GM18508 (cell line): ENCODE results near the gene ZIM2.
"Not testable (repeated sequence)": the region's sequence is repeated elsewhere in the genome, so short reads cannot be mapped to it uniquely, and the experiment has no call there.

Experiments used
- ATAC-seq: cut with Tn5 transposase; IDR thresholded peaks from one replicate; pipeline ENCODE4 v1.9.1; 2021; ENCODE audit warnings: moderate number of reproducible peaks; ENCODE audit not compliant: insufficient read depth, unreplicated experiment

ZIM2 gene

DNA sequence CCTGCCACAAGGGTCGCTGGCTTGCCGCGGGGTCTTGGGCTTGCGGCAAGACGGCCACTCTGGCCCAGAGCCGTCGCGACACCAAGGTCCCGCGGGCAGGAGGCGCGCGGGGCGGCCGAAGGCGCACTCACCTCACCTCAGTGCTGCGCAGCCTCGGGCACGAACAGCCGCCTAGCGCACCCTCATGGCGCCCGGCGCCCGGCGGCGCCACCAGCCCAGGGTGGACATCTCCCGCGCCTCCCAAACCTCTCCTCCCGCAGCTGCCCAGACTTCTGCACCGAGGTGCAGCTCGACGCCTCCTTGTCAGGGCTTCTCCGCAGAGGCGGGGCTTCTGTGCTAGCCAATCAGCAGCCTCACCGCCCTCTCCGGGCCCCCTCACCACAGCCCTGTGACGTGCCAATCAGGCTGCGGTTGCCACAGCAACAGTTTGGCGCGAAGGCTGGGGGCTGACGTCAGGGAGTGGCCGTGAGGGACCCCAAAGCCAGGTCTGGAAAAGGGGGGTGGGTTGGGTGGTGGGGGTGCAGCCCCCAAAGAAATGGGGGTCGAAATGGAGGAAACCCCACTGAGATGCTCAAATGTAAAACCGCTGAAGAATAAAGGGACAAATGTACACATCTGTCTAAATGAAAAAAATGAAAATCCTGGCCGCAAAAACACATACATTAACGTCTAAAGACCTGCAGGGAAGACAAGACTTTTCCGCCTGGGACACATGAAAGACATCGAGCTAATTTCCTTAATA, at the start of gene ZIM2, which contains the start of gene PEG3:
ZIM2 (minus strand) TSS at position 276 of the 742 bp plus-strand sequence. CDS start 16,449 bp downstream, outside the sequence.
PEG3 (minus strand) TSS at position 276 of the 742 bp plus-strand sequence. CDS start 16,071 bp downstream, outside the sequence.
- no peak for ATAC-seq

DNA sequence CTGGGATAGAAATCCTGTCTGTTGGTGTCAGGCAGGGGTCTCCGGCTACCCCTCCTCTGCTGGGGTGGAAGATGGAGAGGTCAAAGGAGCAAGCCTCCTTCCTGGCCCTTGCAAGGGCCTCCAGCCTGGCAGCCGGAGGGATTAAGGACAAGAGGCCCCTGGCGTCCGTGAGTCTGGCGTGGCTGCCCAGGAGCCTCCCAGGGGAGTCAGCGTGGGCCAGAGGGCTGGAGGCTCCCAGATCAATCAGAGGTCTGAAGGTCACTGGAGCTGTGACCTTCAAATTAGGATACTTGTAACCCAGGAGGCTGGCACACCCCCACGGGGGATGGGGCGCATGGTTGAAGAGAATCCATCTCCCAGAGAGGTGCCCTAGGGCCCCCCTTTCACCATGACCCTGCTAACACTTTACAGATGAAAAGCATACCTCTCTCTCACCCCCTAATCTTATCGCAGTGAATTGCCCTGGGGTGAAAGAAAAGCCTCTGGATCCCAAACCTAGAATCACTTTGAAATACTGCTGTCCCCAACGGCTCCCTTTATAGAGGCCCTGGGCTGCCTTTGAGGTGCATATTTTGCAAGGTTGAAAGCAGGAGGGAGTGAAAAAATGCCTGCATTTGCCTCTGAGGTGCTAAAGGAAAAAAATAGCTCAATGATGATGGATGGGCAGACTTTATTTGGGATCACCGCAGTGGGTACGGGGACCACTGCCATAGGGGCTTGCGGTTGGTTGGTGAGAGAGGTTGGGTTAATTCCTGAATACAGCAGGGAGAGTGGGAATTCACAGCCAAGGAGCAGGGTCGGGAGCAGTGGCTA, 44.9 kb upstream of the ZIM2 start:
- ATAC-seq, result no peak

GRCh38 chr19:56884441-56884840, 43.9 kb upstream of the ZIM2 start:
- ATAC-seq, result no peak

GRCh38 chr19:56880592-56881190, 40.2 kb upstream of the ZIM2 start:
- no peak for ATAC-seq

DNA sequence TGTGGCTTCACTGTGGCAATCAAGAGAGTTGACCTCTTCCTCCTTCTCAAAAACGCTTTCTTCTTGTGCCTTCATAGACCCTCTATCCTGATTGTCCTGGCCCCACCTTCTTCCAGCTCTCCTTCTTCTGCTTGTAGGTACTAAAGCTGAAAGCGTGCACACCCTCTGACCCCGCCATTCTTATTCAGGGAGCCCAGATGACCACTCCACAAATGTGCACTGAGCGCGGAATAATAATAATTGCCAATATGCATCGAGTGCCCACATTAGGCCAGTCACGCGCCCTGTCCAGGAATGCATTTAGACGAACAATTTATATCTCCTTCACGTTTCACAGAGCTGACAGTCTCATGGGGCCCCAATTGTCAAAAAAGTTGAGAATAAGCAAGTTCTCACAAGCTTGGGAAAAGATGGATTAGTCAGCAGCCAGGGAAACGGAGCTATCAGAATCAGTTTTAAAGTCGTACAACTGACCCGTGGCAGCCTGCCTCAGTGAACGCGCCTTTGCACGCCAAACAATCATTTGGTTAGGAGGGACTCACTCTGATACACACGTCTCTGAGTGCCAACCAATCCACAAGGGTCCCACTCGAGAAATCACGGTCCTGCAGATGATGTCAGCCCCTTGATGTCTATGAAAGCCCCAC, 36.7 kb upstream of the ZIM2 start:
- ATAC-seq, result no peak

- no peak for ATAC-seq
These were observed 35.2 kb upstream of the ZIM2 start for GRCh38 chr19:56875717-56876116.

- no peak for ATAC-seq
These were observed 34.0 kb upstream of the ZIM2 start for GRCh38 chr19:56874530-56874929.

DNA sequence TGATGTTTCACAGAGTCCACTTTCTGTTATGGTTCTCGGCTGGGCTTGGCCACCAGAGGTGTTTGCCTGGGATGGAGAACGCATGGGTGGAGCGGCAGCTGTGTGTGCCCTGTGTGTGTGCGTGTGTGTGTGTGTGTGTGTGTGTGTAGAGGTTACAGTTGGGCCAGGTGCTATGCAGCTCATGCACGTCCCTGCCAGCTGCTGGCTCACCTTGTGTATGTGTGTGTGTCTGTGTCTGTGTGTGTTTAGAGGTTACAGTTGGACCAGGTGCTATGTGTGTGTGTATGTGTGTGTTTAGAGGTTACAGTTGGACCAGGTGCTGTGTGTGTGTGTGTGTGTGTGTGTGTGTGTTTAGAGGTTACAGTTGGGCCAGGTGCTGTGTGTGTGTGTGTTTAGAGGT, 33.0 kb upstream of the ZIM2 start:
- no peak for ATAC-seq

DNA sequence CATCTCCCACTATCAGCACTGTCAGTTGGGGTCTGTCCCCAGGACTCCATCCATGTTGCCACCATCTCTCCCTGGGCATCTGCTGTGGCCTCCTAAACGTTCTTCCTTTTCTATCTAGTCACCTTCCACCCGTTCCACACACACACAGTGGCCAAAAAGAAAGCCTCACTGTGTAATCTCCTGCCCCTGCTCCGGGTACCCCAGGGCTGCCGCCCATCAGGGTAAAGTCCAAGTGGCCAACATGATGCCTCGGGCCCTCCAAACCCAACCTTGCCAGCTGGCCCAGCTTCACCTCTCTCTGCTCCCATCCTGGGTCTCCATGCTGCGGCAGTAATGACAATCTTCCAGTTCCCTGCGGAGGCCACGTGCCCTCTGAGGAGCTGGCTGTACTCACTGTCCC, 29.4 kb upstream of the ZIM2 start:
- ATAC-seq, result no peak

DNA sequence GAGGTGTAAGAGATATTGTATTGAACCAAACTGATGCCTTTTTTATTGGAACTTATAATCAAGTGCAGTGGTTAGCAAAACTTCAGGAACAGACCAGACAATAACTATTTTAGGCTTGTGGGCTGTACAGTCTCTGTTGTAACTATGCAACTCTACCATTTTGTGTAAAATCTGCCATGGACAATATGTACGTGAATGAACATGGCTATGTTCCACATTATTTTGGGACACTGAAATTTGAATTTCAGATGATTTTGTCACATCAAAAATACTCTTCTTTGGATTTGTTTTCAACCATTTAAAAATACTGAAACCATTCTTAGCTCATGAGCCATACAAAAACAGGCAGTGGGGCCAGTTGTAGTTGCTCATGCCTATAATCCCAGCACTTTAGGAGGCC, 27.9 kb upstream of the ZIM2 start:
- no peak for ATAC-seq

GRCh38 chr19:56866538-56866937, 26.0 kb upstream of the ZIM2 start:
- ATAC-seq, result no peak

GRCh38 chr19:56864443-56865125, 24.1 kb upstream of the ZIM2 start:
- ATAC-seq, result no peak

DNA sequence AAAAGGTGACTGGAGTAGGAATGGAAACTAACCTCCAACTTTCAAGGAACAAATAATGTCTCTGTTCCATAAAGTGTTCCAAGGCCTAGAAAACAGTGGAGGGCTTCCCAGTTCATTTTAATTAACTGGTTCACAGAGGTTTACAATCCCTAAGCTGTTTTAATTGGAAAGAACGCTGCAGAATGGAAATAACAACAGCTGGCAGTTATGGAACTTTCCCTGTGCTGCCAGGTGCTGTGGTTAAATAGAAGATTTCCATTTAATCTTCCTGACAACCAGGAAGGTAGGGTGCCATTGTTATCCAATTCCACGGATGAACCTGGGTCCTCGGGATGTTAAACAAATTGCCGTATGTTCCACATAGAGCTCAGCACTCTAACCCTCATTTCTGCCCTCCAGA, 22.2 kb upstream of the ZIM2 start:
- ATAC-seq, result no peak

DNA sequence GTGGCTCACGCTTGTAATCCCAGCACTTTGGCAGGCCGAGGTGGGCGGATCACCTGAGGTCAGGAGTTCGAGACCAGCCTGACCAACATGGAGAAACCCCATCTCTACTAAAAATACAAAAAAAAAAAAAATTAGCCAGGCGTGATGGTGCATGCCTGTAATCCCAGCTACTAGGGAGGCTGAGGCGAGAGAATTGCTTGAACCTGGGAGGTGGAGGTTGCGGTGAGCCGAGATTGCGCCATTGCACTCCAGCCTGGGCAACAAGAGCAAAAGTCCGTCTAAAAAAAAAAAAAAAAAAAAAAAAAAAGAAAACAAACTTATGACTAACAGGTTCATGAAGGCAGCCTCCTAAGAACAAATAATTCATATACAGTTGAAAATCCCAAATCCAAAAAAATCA, 19.9 kb upstream of the ZIM2 start:
- not testable (repeated sequence) for ATAC-seq

DNA sequence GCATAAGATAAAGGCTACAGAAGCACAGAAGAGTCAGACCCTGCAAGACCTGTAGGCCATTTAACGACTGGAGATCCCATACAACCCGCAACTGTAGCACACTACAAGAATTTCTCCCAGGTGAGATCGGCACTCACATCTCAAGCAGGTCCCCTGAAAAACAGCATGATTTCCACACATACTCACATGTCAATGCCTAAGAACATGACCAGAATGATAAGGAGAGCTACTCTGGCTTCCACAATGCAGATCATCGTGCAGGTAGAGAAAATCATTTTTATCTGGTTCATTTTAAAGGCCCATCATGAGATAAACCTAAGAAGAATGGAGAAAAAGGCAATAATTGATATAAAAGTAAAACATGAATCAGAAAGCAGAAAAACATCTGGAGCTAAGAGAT, 17.5 kb upstream of the ZIM2 start:
- no peak for ATAC-seq

GRCh38 chr19:56856822-56857221, 16.3 kb upstream of the ZIM2 start:
- ATAC-seq, result no peak

DNA sequence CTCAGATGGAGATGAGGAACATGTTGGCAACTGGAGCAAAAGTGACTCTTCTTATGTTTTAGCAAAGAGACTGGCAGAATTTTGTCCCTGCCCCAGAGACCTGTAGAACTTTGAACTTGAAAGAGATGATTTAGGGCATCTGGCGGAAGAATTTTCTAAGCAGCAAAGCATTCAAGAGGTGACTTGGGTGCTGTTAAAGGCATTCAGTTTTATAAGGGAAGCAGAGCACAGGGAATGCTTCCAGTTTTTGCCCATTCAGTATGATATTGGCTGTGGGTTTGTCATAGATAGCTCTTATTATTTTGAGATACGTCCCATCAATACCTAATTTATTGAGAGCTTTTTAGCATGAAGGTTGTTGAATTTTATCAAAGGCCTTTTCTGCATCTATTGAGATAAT, 11.8 kb upstream of the ZIM2 start:
- ATAC-seq, result not testable (repeated sequence)

DNA sequence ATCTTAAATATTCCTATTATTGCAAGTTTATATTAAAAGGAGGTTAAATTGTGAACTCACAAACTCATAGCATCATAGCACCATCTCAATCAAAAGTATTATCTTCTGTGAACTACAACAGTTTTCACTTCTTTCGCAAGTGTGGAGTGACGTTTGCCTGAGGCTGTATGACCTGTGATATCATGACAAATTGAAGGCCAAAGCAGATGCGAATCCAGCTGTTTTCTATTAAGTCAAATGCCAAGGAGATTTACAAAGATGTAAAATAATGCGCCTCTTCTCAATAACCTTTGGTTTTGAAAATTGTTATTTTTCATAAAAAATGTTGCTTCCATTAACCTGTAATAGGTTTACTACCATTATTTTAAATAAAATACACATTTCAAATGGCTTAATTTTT, 7.6 kb upstream of the ZIM2 start:
- no peak for ATAC-seq

GRCh38 chr19:56842412-56842811, 1.9 kb upstream of the ZIM2 start:
- ATAC-seq, result no peak

GRCh38 chr19:56841193-56841543, 642 bp upstream of the ZIM2 start:
- ATAC-seq, result no peak
